GM18909 (cell line): ENCODE data around the gene ENPP6.
"Not testable (repeated sequence)": the region's sequence is repeated elsewhere in the genome, so short reads cannot be mapped to it uniquely, and the experiment has no call there.

Experiments
- ATAC-seq: cut with Tn5 transposase; IDR thresholded peaks from one replicate; pipeline ENCODE4 v1.9.1; 2021; ENCODE audit warnings: mild to moderate bottlenecking; ENCODE audit not compliant: unreplicated experiment, poor library complexity

The ENPP6 gene

GRCh38 chr4:184074677-184075388, 142.8 kb downstream of the ENPP6 start:
- no peak for ATAC-seq

- ATAC-seq, result no peak
Observed at GRCh38 chr4:184067931-184068554, 149.6 kb downstream of the ENPP6 start.

GRCh38 chr4:184066584-184067300, 150.9 kb downstream of the ENPP6 start:
- ATAC-seq, result no peak

- no peak for ATAC-seq
Observed at GRCh38 chr4:184064877-184065276, 152.8 kb downstream of the ENPP6 start.

GRCh38 chr4:184062769-184063168, 154.9 kb downstream of the ENPP6 start:
- ATAC-seq, result no peak

- no peak for ATAC-seq
Observed at GRCh38 chr4:184061582-184061981, 156.1 kb downstream of the ENPP6 start.

GRCh38 chr4:184059099-184059498, 158.6 kb downstream of the ENPP6 start:
- ATAC-seq, result no peak

- ATAC-seq, result no peak
Observed at GRCh38 chr4:184058026-184058425, 159.6 kb downstream of the ENPP6 start.

- no peak for ATAC-seq
Observed at GRCh38 chr4:184056877-184057276, 160.8 kb downstream of the ENPP6 start.

GRCh38 chr4:184053434-184053833, 164.2 kb downstream of the ENPP6 start:
- ATAC-seq, result no peak

- no peak for ATAC-seq
Observed at GRCh38 chr4:184052616-184053015, 165.1 kb downstream of the ENPP6 start.

GRCh38 chr4:184051262-184051661, 166.4 kb downstream of the ENPP6 start:
- not testable (repeated sequence) for ATAC-seq

GRCh38 chr4:184046148-184046547, 171.5 kb downstream of the ENPP6 start:
- no peak for ATAC-seq

GRCh38 chr4:184041156-184041555, 176.5 kb downstream of the ENPP6 start:
- no peak for ATAC-seq

- ATAC-seq, result no peak
Observed at GRCh38 chr4:184039963-184040383, 177.7 kb downstream of the ENPP6 start.
